Measurements from ENCODE around the gene R3HDM1.

GRCh38 chr2:135530313-135531230 lies 712 bp upstream of the R3HDM1 start, which contains the start of gene ZRANB3:
- TF ChIP-seq EZH2 (IDR thresholded peaks at IDR 0.05; ENCODE audit: insufficient read depth, poor library complexity, severe bottlenecking) (no peak), EZH2phosphoT487 (IDR thresholded peaks at IDR 0.05; ENCODE audit: insufficient read depth, low read depth) (no peak)

Measured in GM23248 (cell line).